ENCODE data around the gene CCDC120. TPM values are rescaled to one million over a fixed set of nuclear protein-coding genes. Genes with fewer than 3 reads are reported as not detected.

Gene CCDC120
- polyA plus RNA-seq, 1 of the 3 experiments (the other 2 are of a cell fraction) = 2.1 TPM

GRCh38 chrX:49100704-49101628 is 42.2 kb downstream of the CCDC120 start:
- no peaks in the 10 kb centered on the region for H3K9me2 ChIP-seq
- H3K27me3 ChIP-seq (ENCODE audit: insufficient read depth) = no peaks in the 10 kb centered on the region
- H3K79me2 ChIP-seq (ENCODE audit: insufficient read depth) = no peaks in the 10 kb centered on the region
- peak overlapping the region; percentile 82; the same call in 1 of the 2 replicates for H2AFZ ChIP-seq (ENCODE audit: low read depth)
- peak overlapping the region; percentile 38 to 44 for H3K27ac ChIP-seq (ENCODE audit: low read depth in 2 of 2, low read length in 1 of 2)
- H3K36me3 ChIP-seq (replicated peaks in 1 of 2; ENCODE audit: control insufficient read depth in 1 of 2, insufficient read depth in 2 of 2, low read length in 1 of 2) = no peaks in the 10 kb centered on the region
- CTCF ChIA-PET = no interaction called here
- peaks cover 7% of the 10 kb centered on the region for H3F3A ChIP-seq (replicated peaks; ENCODE audit: insufficient read depth)
- H3K4me2 ChIP-seq = peak overlapping the region; percentile 85
- TF ChIP-seq YY1 (IDR thresholded peaks at IDR 0.05; ENCODE audit: low read depth) = no peak
- no peak for TF ChIP-seq EZH2phosphoT487 (IDR thresholded peaks at IDR 0.05; ENCODE audit: borderline replicate concordance, low read depth)
- peak; percentile 84 for TF ChIP-seq NRF1 (IDR thresholded peaks at IDR 0.05; ENCODE audit: low read depth, low read length)
- TF ChIP-seq, protein P1, sequence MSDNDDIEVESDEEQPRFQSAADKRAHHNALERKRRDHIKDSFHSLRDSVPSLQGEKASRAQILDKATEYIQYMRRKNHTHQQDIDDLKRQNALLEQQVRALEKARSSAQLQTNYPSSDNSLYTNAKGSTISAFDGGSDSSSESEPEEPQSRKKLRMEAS (IDR thresholded peaks at IDR 0.05; ENCODE audit: low read depth) = peak; percentile 60; the same call in 1 of the 2 replicates
- peak; percentile 66; the same call in 1 of the 2 replicates for TF ChIP-seq RFX5 (IDR thresholded peaks at IDR 0.05; ENCODE audit: low read length)
- TF ChIP-seq PBX3 (IDR thresholded peaks at IDR 0.05) = peak; percentile 97
- TF ChIP-seq FOXM1 (IDR thresholded peaks at IDR 0.05; ENCODE audit: low read depth) = no peak
- TF ChIP-seq SIN3A (IDR thresholded peaks at IDR 0.05; ENCODE audit: borderline replicate concordance, low read depth, low read length) = 0 out of 2 replicates have a peak, but pooled peaks have one; percentile 11
- TF ChIP-seq GATA2 (CRISPR knock-in tag; IDR thresholded peaks at IDR 0.05) = no peak
- peak; percentile 54 for TF ChIP-seq ELF1 (IDR thresholded peaks at IDR 0.05)
- TF ChIP-seq MXI1 (IDR thresholded peaks at IDR 0.05; ENCODE audit: low read depth, low read length) = peak; percentile 65
- peak; percentile 57; the same call in 1 of the 2 replicates for TF ChIP-seq POLR2AphosphoS5 (IDR thresholded peaks at IDR 0.05; ENCODE audit: low read depth, low read length)
- H4K20me1 ChIP-seq (ENCODE audit: insufficient read depth) = no peaks in the 10 kb centered on the region
- WGBS (ENCODE audit: low lambda C conversion rate) = 37% methylated on average over 40 of the region's 74 CpGs
- H3K4me1 ChIP-seq (ENCODE audit: control insufficient read depth in 1 of 2, insufficient read depth in 2 of 2, low read depth in 1 of 2, low read length in 1 of 2) = no peaks in the 10 kb centered on the region; a peak in 1 of 4 replicates
- peak; percentile 96 for DNase-seq
- no peaks in the 10 kb centered on the region for H3K9me3 ChIP-seq
- POLR2A ChIA-PET = interaction anchor here (1.0 kb wide), 1 partner anchor 21 kb away, joined by 4 read pairs; the partner anchor contains the start of gene WDR45
- peak overlapping the region; percentile 53 to 64 for H3K4me3 ChIP-seq (ENCODE audit: low read depth in 2 of 2, low read length in 1 of 2)
- H3K9ac ChIP-seq = peak overlapping the region; percentile 61; the same call in 1 of the 2 replicates

DNA sequence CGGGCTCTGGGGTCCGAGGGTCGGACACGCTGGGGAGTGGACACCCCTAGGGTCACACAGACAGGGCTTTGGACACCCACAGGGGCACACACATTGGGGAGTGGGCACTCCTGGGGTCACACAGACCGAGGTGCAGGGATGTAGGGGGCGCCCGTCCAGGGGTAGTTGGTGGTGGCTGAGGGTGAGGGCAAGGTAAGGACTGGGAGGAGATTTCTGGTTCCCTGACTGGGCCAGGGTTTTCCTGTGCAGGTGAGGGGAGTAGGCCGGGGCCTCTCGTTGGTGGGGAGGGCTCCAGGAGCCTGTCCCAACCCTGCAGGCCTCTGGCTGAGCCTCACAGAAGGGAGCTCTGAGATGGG is 42.8 kb downstream of the CCDC120 start:
- Histone ChIP-seq H3K4me3 (ENCODE audit: low read depth in 2 of 2, low read length in 1 of 2) (peak overlapping the region; percentile 45 to 64), H3K27me3 (ENCODE audit: insufficient read depth) (no peaks in the 10 kb centered on the region), H3K4me2 (peak overlapping the region; percentile 39; the same call in 1 of the 2 replicates), H3K27ac (ENCODE audit: low read depth in 2 of 2, low read length in 1 of 2) (no peak overlapping the region; a peak in 1 of 4 replicates), H3K36me3 (replicated peaks in 1 of 2; ENCODE audit: control insufficient read depth in 1 of 2, insufficient read depth in 2 of 2, low read length in 1 of 2) (no peaks in the 10 kb centered on the region), H4K20me1 (ENCODE audit: insufficient read depth) (no peaks in the 10 kb centered on the region), H3F3A (replicated peaks; ENCODE audit: insufficient read depth) (peaks cover 7% of the 10 kb centered on the region), H2AFZ (ENCODE audit: low read depth) (no peak overlapping the region), H3K4me1 (ENCODE audit: control insufficient read depth in 1 of 2, insufficient read depth in 2 of 2, low read depth in 1 of 2, low read length in 1 of 2) (no peaks in the 10 kb centered on the region; a peak in 1 of 4 replicates), H3K9me2 (no peaks in the 10 kb centered on the region), H3K9me3 (no peaks in the 10 kb centered on the region), H3K79me2 (ENCODE audit: insufficient read depth) (no peaks in the 10 kb centered on the region), H3K9ac (no peak overlapping the region)
- no peak for TF ChIP-seq GATA2 (CRISPR knock-in tag; IDR thresholded peaks at IDR 0.05)
- no peak for TF ChIP-seq TAF1 (IDR thresholded peaks at IDR 0.05; ENCODE audit: borderline replicate concordance, low read depth, low read length)
- TF ChIP-seq, protein P2, sequence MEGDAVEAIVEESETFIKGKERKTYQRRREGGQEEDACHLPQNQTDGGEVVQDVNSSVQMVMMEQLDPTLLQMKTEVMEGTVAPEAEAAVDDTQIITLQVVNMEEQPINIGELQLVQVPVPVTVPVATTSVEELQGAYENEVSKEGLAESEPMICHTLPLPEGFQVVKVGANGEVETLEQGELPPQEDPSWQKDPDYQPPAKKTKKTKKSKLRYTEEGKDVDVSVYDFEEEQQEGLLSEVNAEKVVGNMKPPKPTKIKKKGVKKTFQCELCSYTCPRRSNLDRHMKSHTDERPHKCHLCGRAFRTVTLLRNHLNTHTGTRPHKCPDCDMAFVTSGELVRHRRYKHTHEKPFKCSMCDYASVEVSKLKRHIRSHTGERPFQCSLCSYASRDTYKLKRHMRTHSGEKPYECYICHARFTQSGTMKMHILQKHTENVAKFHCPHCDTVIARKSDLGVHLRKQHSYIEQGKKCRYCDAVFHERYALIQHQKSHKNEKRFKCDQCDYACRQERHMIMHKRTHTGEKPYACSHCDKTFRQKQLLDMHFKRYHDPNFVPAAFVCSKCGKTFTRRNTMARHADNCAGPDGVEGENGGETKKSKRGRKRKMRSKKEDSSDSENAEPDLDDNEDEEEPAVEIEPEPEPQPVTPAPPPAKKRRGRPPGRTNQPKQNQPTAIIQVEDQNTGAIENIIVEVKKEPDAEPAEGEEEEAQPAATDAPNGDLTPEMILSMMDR (IDR thresholded peaks at IDR 0.05) = peak; percentile 18; the same call in 1 of the 2 replicates
- TF ChIP-seq FOSL2 (IDR thresholded peaks at IDR 0.05; ENCODE audit: borderline replicate concordance, low read depth) = no peak
- TF ChIP-seq FOXM1 (IDR thresholded peaks at IDR 0.05; ENCODE audit: low read depth) = no peak
- ChIA-PET POLR2A (interaction anchor here (1.0 kb wide), 1 partner anchor 21 kb away, joined by 4 read pairs; the partner anchor contains the start of gene WDR45), CTCF (no interaction called here)
- DNase-seq = no peak
- 47% methylated on average over 5 of the region's 9 CpGs for WGBS (ENCODE audit: low lambda C conversion rate)

All from SK-N-SH (cell line).